ENCODE results near the gene ADPRHL1. TPM values are rescaled to one million over a fixed set of nuclear protein-coding genes. Genes with fewer than 3 reads are reported as not detected.

ADPRHL1 gene
- total and polyA plus RNA-seq, 5 donors from 2014 or later: 0.24 to 0.64 (median 0.56) TPM; not detected in 1

DNA sequence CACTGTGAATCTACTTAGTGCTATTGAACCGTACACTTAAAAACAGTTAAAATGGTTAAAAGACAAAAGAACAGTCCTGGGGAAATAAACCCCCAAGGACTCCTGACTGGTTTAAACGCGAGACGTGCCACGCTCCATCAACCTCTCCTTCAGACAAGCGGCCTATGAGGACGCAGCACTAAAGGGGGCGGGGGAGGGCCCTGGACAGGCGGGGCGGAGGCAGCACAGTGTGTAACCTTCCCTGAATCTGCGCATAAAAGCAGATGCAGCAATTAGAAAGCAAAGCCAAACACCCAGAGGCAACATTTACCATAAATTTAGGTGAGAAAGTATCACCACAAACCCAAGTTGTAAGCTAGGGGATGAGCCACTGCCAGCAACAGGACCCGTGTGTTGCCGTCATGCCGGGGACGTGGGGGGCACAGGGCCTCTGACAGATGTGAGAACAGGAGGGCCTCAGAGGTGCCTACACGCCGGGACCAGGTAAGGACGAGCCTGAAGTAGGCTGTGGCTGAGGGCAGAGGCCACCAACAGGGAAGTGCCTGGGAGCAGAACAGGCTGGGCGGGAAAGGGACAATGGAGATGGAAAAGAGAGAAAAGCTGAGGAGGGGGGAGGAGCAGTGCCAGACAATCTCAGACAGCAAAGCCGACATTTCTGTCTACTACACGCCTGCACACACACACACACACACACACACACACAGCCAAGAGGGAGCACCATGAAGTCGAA is 15.3 kb upstream of the ADPRHL1 start:
- no peaks in the 10 kb centered on the region for H3K27me3 Mint-ChIP-seq
- H3K9me3 ChIP-seq (ENCODE audit: control insufficient read depth in 2 of 2, low read length in 2 of 2): no peaks in the 10 kb centered on the region
- H3K27me3 ChIP-seq (ENCODE audit: control insufficient read depth, insufficient read depth, low read length): no peaks in the 10 kb centered on the region
- no peak overlapping the region for H3K27ac Mint-ChIP-seq
- H3K4me1 Mint-ChIP-seq: peaks cover 0 to 5% (median 2%) of the 10 kb centered on the region in 4 donors
- no peak overlapping the region for H3K27ac ChIP-seq (ENCODE audit: insufficient read depth, low read length, poor library complexity, severe bottlenecking)
- peaks cover 7% of the 10 kb centered on the region for H3K36me3 ChIP-seq (ENCODE audit: control insufficient read depth, insufficient read depth, low read length)
- no peak overlapping the region for H3K4me3 ChIP-seq (ENCODE audit: low read depth, low read length)
- H3K4me3 Mint-ChIP-seq: no peak overlapping the region
- no peak for ATAC-seq (ENCODE audit: low read depth in 2 of 2)
- H3K4me1 ChIP-seq (ENCODE audit: control insufficient read depth, insufficient read depth, low read length, poor library complexity, severe bottlenecking): no peaks in the 10 kb centered on the region
- H3K36me3 Mint-ChIP-seq: peaks cover 33% of the 10 kb centered on the region
- no peaks in the 10 kb centered on the region for H3K9me3 Mint-ChIP-seq
- DNase-seq: no peak

DNA sequence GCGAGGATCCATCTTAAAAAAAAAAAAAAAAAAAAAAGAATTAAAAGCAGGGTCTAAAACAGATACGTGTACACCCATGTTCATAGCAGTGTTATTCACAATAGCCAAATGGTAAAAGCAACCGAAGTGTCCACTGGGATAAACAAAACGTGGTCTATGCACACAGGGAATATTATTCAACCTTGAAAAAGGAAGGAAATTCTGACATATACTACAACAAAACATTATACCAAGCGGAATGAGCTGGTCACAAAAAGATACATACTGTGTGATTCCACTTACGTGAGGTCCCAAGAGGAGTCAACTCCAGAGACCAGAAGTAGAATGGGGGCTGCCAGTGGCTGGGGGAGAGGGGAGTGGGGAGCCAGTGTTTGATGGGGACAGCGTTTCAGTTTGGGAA is 14.7 kb upstream of the ADPRHL1 start:
- Histone ChIP-seq H3K27me3 (ENCODE audit: control insufficient read depth, insufficient read depth, low read length) (no peaks in the 10 kb centered on the region), H3K4me3 (ENCODE audit: low read depth, low read length) (no peak overlapping the region), H3K9me3 (ENCODE audit: control insufficient read depth in 2 of 2, low read length in 2 of 2) (no peaks in the 10 kb centered on the region), H3K36me3 (ENCODE audit: control insufficient read depth, insufficient read depth, low read length) (peaks cover 7% of the 10 kb centered on the region), H3K27ac (ENCODE audit: insufficient read depth, low read length, poor library complexity, severe bottlenecking) (no peak overlapping the region), H3K4me1 (ENCODE audit: control insufficient read depth, insufficient read depth, low read length, poor library complexity, severe bottlenecking) (no peaks in the 10 kb centered on the region)
- DNase-seq (no peak), ATAC-seq (ENCODE audit: low read depth in 2 of 2) (no peak)
- H3K27ac Mint-ChIP-seq: no peak overlapping the region
- no peak overlapping the region for H3K4me3 Mint-ChIP-seq
- H3K27me3 Mint-ChIP-seq: no peaks in the 10 kb centered on the region
- peaks cover 0 to 6% (median 2%) of the 10 kb centered on the region in 4 donors for H3K4me1 Mint-ChIP-seq
- peaks cover 33% of the 10 kb centered on the region for H3K36me3 Mint-ChIP-seq
- no peaks in the 10 kb centered on the region for H3K9me3 Mint-ChIP-seq

DNA sequence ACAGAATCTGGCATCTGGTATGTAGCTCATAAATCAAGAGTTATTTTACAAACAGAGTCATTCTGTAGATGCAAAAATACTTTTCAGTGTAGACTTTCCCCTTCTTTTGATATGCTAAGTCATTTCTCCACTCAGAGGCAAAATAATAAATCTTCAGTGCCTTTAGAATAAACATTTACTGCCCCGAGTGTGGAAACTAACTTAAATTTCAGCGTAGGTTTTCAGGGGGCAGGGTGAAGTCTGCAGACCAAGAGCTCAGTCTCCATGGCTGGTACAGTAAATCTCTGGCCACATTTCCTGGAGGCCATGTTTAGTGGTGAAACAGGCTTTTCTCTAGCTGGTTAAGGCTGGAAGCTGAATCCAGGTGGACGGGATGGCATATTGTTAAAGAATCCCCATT is 13.1 kb upstream of the ADPRHL1 start:
- DNase-seq: no peak
- no peaks in the 10 kb centered on the region for H3K4me1 ChIP-seq (ENCODE audit: control insufficient read depth, insufficient read depth, low read length, poor library complexity, severe bottlenecking)
- H3K27ac Mint-ChIP-seq: no peak overlapping the region

DNA sequence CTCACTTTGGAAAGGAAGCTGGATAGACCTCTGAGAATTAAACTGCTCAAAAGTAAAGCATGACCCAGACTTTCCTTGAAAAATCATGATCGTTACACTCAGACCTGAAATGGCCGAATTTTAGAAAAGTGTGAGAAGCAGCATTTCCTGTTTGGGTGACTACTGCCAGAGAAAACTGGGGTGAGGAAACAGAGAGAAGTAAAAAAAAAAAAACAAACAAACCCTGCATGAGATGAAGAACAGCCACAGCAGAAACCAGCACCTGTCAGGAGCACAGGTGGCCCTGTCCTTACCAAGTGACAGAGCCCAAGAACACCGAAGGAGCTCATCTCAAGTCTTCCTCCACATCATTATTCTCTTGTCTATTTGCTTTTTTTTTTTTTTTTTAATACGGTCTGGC is 12.0 kb upstream of the ADPRHL1 start:
- Mint-ChIP-seq H3K27me3 (no peaks in the 10 kb centered on the region), H3K4me3 (no peak overlapping the region), H3K36me3 (peaks cover 37% of the 10 kb centered on the region), H3K4me1 (peaks cover 0 to 5% (median 1%) of the 10 kb centered on the region in 4 donors), H3K27ac (peak overlapping the region in 1 of 3 donors; percentile 37), H3K9me3 (no peaks in the 10 kb centered on the region)
- Histone ChIP-seq H3K27ac (ENCODE audit: insufficient read depth, low read length, poor library complexity, severe bottlenecking) (no peak overlapping the region), H3K27me3 (ENCODE audit: control insufficient read depth, insufficient read depth, low read length) (no peaks in the 10 kb centered on the region), H3K4me1 (ENCODE audit: control insufficient read depth, insufficient read depth, low read length, poor library complexity, severe bottlenecking) (no peaks in the 10 kb centered on the region), H3K4me3 (ENCODE audit: low read depth, low read length) (no peak overlapping the region), H3K36me3 (ENCODE audit: control insufficient read depth, insufficient read depth, low read length) (peaks cover 17% of the 10 kb centered on the region), H3K9me3 (ENCODE audit: control insufficient read depth in 2 of 2, low read length in 2 of 2) (no peaks in the 10 kb centered on the region)
- ATAC-seq (ENCODE audit: low read depth in 2 of 2): no peak
- DNase-seq: no peak

More for the DNA sequence above, 13.1 kb upstream of the ADPRHL1 start:
- Histone ChIP-seq H3K27ac (ENCODE audit: insufficient read depth, low read length, poor library complexity, severe bottlenecking) (no peak overlapping the region), H3K4me3 (ENCODE audit: low read depth, low read length) (no peak overlapping the region), H3K9me3 (ENCODE audit: control insufficient read depth in 2 of 2, low read length in 2 of 2) (no peaks in the 10 kb centered on the region), H3K36me3 (ENCODE audit: control insufficient read depth, insufficient read depth, low read length) (peaks cover 8% of the 10 kb centered on the region), H3K27me3 (ENCODE audit: control insufficient read depth, insufficient read depth, low read length) (no peaks in the 10 kb centered on the region)
- no peak for ATAC-seq (ENCODE audit: low read depth in 2 of 2)
- Mint-ChIP-seq H3K36me3 (peaks cover 33% of the 10 kb centered on the region), H3K4me1 (peaks cover 0 to 5% (median 2%) of the 10 kb centered on the region in 4 donors), H3K4me3 (no peak overlapping the region), H3K9me3 (no peaks in the 10 kb centered on the region), H3K27me3 (no peaks in the 10 kb centered on the region)

DNA sequence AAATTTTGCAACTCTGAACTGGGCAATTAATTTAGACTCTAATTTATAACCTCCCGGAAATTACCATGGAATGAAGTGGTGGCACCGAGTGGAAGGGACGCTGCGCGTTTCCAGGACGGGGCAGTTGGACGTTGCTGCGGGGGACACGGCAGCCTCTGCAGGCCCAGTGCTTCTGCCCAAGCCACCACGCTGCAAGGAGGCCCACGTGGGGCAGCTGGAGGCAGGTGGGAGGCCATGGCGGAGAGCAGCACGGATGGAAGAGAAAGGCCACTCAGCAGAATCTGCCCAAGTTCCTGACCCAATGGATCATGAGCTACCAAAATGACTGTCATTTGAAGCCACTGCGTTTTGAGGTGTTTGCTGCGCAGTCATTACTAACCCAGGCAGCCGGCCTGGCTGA is 11.2 kb upstream of the ADPRHL1 start:
- Mint-ChIP-seq H3K27ac (no peak overlapping the region), H3K36me3 (peaks cover 36% of the 10 kb centered on the region), H3K27me3 (no peaks in the 10 kb centered on the region)

GRCh38 chr13:113461022-113461751 is 7.9 kb upstream of the ADPRHL1 start:
- no peak overlapping the region for H3K27ac Mint-ChIP-seq
- Histone ChIP-seq H3K4me1 (ENCODE audit: control insufficient read depth, insufficient read depth, low read length, poor library complexity, severe bottlenecking) (no peaks in the 10 kb centered on the region), H3K4me3 (ENCODE audit: low read depth, low read length) (no peak overlapping the region), H3K36me3 (ENCODE audit: control insufficient read depth, insufficient read depth, low read length) (peaks cover 36% of the 10 kb centered on the region), H3K9me3 (ENCODE audit: control insufficient read depth in 2 of 2, low read length in 2 of 2) (no peaks in the 10 kb centered on the region), H3K27me3 (ENCODE audit: control insufficient read depth, insufficient read depth, low read length) (no peaks in the 10 kb centered on the region), H3K27ac (ENCODE audit: insufficient read depth, low read length, poor library complexity, severe bottlenecking) (no peak overlapping the region)
- no peaks in the 10 kb centered on the region for H3K27me3 Mint-ChIP-seq
- peaks cover 40% of the 10 kb centered on the region for H3K36me3 Mint-ChIP-seq
- peaks cover 0 to 5% (median 1%) of the 10 kb centered on the region in 4 donors for H3K4me1 Mint-ChIP-seq
- DNase-seq (no peak), ATAC-seq (ENCODE audit: low read depth in 2 of 2) (no peak)
- H3K9me3 Mint-ChIP-seq: no peaks in the 10 kb centered on the region
- no peak overlapping the region for H3K4me3 Mint-ChIP-seq

More for the DNA sequence above, 11.2 kb upstream of the ADPRHL1 start:
- no peaks in the 10 kb centered on the region for H3K9me3 ChIP-seq (ENCODE audit: control insufficient read depth in 2 of 2, low read length in 2 of 2)
- H3K27ac ChIP-seq (ENCODE audit: insufficient read depth, low read length, poor library complexity, severe bottlenecking): no peak overlapping the region
- no peaks in the 10 kb centered on the region for H3K27me3 ChIP-seq (ENCODE audit: control insufficient read depth, insufficient read depth, low read length)
- H3K4me1 Mint-ChIP-seq: peaks cover 0 to 5% (median 1%) of the 10 kb centered on the region in 4 donors
- no peak for ATAC-seq (ENCODE audit: low read depth in 2 of 2)
- no peaks in the 10 kb centered on the region for H3K9me3 Mint-ChIP-seq
- H3K36me3 ChIP-seq (ENCODE audit: control insufficient read depth, insufficient read depth, low read length): peaks cover 17% of the 10 kb centered on the region
- H3K4me3 Mint-ChIP-seq: no peak overlapping the region
- no peak for DNase-seq
- H3K4me1 ChIP-seq (ENCODE audit: control insufficient read depth, insufficient read depth, low read length, poor library complexity, severe bottlenecking): no peaks in the 10 kb centered on the region
- no peak overlapping the region for H3K4me3 ChIP-seq (ENCODE audit: low read depth, low read length)

DNA sequence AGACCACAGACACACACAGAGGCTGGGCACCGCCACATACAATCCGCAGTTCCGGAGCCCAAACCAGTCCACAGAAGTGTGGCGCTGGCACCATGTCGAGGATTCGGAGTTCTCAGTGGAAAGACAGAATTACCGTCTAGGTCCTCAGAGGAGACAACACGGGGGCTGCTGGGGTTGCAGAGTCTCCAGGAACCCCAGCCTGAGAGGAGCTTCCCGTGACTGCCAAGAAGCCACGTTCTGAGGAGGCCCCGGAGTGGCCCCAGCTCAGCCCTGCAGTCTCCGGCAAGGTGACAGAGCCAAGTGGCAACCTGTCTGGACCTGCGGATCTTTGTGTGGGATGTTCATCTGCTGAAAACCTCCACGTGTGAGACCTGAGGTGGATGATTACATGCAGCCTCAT is 7.3 kb upstream of the ADPRHL1 start:
- Mint-ChIP-seq H3K36me3 (peaks cover 43% of the 10 kb centered on the region), H3K27me3 (no peaks in the 10 kb centered on the region), H3K27ac (no peak overlapping the region), H3K4me1 (peaks cover 0 to 5% (median 1%) of the 10 kb centered on the region in 4 donors), H3K4me3 (no peak overlapping the region), H3K9me3 (no peaks in the 10 kb centered on the region)
- no peak for ATAC-seq (ENCODE audit: low read depth in 2 of 2)
- Histone ChIP-seq H3K27me3 (ENCODE audit: control insufficient read depth, insufficient read depth, low read length) (no peaks in the 10 kb centered on the region), H3K9me3 (ENCODE audit: control insufficient read depth in 2 of 2, low read length in 2 of 2) (no peaks in the 10 kb centered on the region), H3K36me3 (ENCODE audit: control insufficient read depth, insufficient read depth, low read length) (peaks cover 36% of the 10 kb centered on the region), H3K4me1 (ENCODE audit: control insufficient read depth, insufficient read depth, low read length, poor library complexity, severe bottlenecking) (no peaks in the 10 kb centered on the region), H3K27ac (ENCODE audit: insufficient read depth, low read length, poor library complexity, severe bottlenecking) (no peak overlapping the region), H3K4me3 (ENCODE audit: low read depth, low read length) (no peak overlapping the region)
- DNase-seq: no peak

All from CD4-positive, CD25-positive, alpha-beta regulatory T cell (primary cell).